ENCODE results near the gene HIC1. TPM values are rescaled to one million over a fixed set of nuclear protein-coding genes. Genes with fewer than 3 reads are reported as not detected.

The HIC1 gene
- total and polyA plus RNA-seq, 2 donors (not counting 1 experiment from before 2014, with no cell fraction given) = 11.3 to 29.1 TPM

- Histone ChIP-seq H3K4me1 (ENCODE audit: control insufficient read depth, extremely low read depth, insufficient read depth, low read length) (peaks cover 5% of the 10 kb centered on the region), H3K9ac (ENCODE audit: insufficient read depth, low read length) (peak overlapping the region; percentile 62), H2AFZ (ENCODE audit: low read length) (no peak overlapping the region), H3K79me2 (ENCODE audit: control insufficient read depth, insufficient read depth, low read length) (peaks cover 6% of the 10 kb centered on the region), H3K4me2 (ENCODE audit: extremely low read depth, insufficient read depth, low read length) (peak overlapping the region; percentile 51), H3K4me3 (replicated peaks in 1 of 4; ENCODE audit: control extremely low read depth in 1 of 4, insufficient read depth in 1 of 4, low read depth in 3 of 4, low read length in 4 of 4) (peak overlapping the region in 3 of 4 experiments; percentile 21 to 69 (median 41)), H3K36me3 (ENCODE audit: control insufficient read depth, insufficient read depth, low read length) (no peaks in the 10 kb centered on the region), H3K9me3 (ENCODE audit: control insufficient read depth, insufficient read depth, low read depth, low read length) (no peaks in the 10 kb centered on the region), H3K27ac (ENCODE audit: insufficient read depth, low read length) (no peak overlapping the region), H4K20me1 (ENCODE audit: control insufficient read depth, extremely low read depth, insufficient read depth, low read length) (no peaks in the 10 kb centered on the region), H3K27me3 (ENCODE audit: control insufficient read depth, insufficient read depth, low read length) (no peaks in the 10 kb centered on the region)
- TF ChIP-seq CTCF (conservative IDR thresholded peaks at IDR 0.05 in 1 of 2, IDR thresholded peaks at IDR 0.05 in 1 of 2; ENCODE audit: low read depth in 1 of 2, low read length in 2 of 2) = no peak
- no peak for TF ChIP-seq EZH2 (IDR thresholded peaks at IDR 0.05; ENCODE audit: low read length, missing control alignments)
- DNase-seq (ENCODE audit: low read depth in 2 of 2) = peak; percentile 42 to 79
These were observed 4.4 kb upstream of the HIC1 start for GRCh38 chr17:2050300-2051060.

GRCh38 chr17:2051061-2051932, 3.6 kb upstream of the HIC1 start:
- Histone ChIP-seq H4K20me1 (ENCODE audit: control insufficient read depth, extremely low read depth, insufficient read depth, low read length) (no peaks in the 10 kb centered on the region), H3K27ac (ENCODE audit: insufficient read depth, low read length) (no peak overlapping the region), H3K4me2 (ENCODE audit: extremely low read depth, insufficient read depth, low read length) (no peak overlapping the region), H3K79me2 (ENCODE audit: control insufficient read depth, insufficient read depth, low read length) (peaks cover 12% of the 10 kb centered on the region), H3K36me3 (ENCODE audit: control insufficient read depth, insufficient read depth, low read length) (peaks cover 1% of the 10 kb centered on the region), H3K4me3 (replicated peaks in 1 of 4; ENCODE audit: control extremely low read depth in 1 of 4, insufficient read depth in 1 of 4, low read depth in 3 of 4, low read length in 4 of 4) (peak overlapping the region in 1 of 4 experiments; percentile 69), H3K9ac (ENCODE audit: insufficient read depth, low read length) (peak overlapping the region; percentile 16), H3K9me3 (ENCODE audit: control insufficient read depth, insufficient read depth, low read depth, low read length) (no peaks in the 10 kb centered on the region), H3K4me1 (ENCODE audit: control insufficient read depth, extremely low read depth, insufficient read depth, low read length) (peaks cover 5% of the 10 kb centered on the region), H3K27me3 (ENCODE audit: control insufficient read depth, insufficient read depth, low read length) (no peaks in the 10 kb centered on the region), H2AFZ (ENCODE audit: low read length) (no peak overlapping the region)
- TF ChIP-seq EZH2 (IDR thresholded peaks at IDR 0.05; ENCODE audit: low read length, missing control alignments) (peak; percentile 48), CTCF (conservative IDR thresholded peaks at IDR 0.05 in 1 of 2, IDR thresholded peaks at IDR 0.05 in 1 of 2; ENCODE audit: low read depth in 1 of 2, low read length in 2 of 2) (no peak)
- DNase-seq (ENCODE audit: low read depth in 2 of 2) = peak; percentile 45 to 68

GRCh38 chr17:2051933-2052559, 2.9 kb upstream of the HIC1 start:
- Histone ChIP-seq H3K4me3 (replicated peaks in 1 of 4; ENCODE audit: control extremely low read depth in 1 of 4, insufficient read depth in 1 of 4, low read depth in 3 of 4, low read length in 4 of 4) (no peak overlapping the region), H3K4me1 (ENCODE audit: control insufficient read depth, extremely low read depth, insufficient read depth, low read length) (peaks cover 5% of the 10 kb centered on the region)

More at GRCh38 chr17:2051933-2052559, 2.9 kb upstream of the HIC1 start:
- H4K20me1 ChIP-seq (ENCODE audit: control insufficient read depth, extremely low read depth, insufficient read depth, low read length) = no peaks in the 10 kb centered on the region
- H3K27ac ChIP-seq (ENCODE audit: insufficient read depth, low read length) = no peak overlapping the region
- DNase-seq (ENCODE audit: low read depth in 2 of 2) = no peak
- H3K27me3 ChIP-seq (ENCODE audit: control insufficient read depth, insufficient read depth, low read length) = no peaks in the 10 kb centered on the region
- H3K9me3 ChIP-seq (ENCODE audit: control insufficient read depth, insufficient read depth, low read depth, low read length) = no peaks in the 10 kb centered on the region
- no peak for TF ChIP-seq EZH2 (IDR thresholded peaks at IDR 0.05; ENCODE audit: low read length, missing control alignments)
- no peak for TF ChIP-seq CTCF (conservative IDR thresholded peaks at IDR 0.05 in 1 of 2, IDR thresholded peaks at IDR 0.05 in 1 of 2; ENCODE audit: low read depth in 1 of 2, low read length in 2 of 2)
- H3K79me2 ChIP-seq (ENCODE audit: control insufficient read depth, insufficient read depth, low read length) = peaks cover 19% of the 10 kb centered on the region
- H3K9ac ChIP-seq (ENCODE audit: insufficient read depth, low read length) = no peak overlapping the region
- H3K4me2 ChIP-seq (ENCODE audit: extremely low read depth, insufficient read depth, low read length) = no peak overlapping the region
- H3K36me3 ChIP-seq (ENCODE audit: control insufficient read depth, insufficient read depth, low read length) = peaks cover 6% of the 10 kb centered on the region
- H2AFZ ChIP-seq (ENCODE audit: low read length) = no peak overlapping the region
